ENCODE data around the gene ARHGAP42. TPM values are rescaled to one million over a fixed set of nuclear protein-coding genes. Genes with fewer than 3 reads are reported as not detected.

ARHGAP42 gene
- total and polyA plus RNA-seq, 3 donors from 2014 or later: 9.8 to 12.1 (median 10.4) TPM

GRCh38 chr11:100876815-100877520, 189.9 kb downstream of the ARHGAP42 start:
- Histone ChIP-seq H3K27me3 (no peaks in the 10 kb centered on the region), H3K4me3 (no peak overlapping the region), H3K27ac (no peak overlapping the region), H3K36me3 (ENCODE audit: low read depth, missing control alignments) (no peaks in the 10 kb centered on the region), H3K9me3 (no peaks in the 10 kb centered on the region), H3K4me1 (no peaks in the 10 kb centered on the region)
- 50 to 54% methylated on average over 3 of the region's 3 CpGs for WGBS, 2 donors
- TF ChIP-seq POLR2A (IDR thresholded peaks at IDR 0.05) (no peak), CTCF (IDR thresholded peaks at IDR 0.05) (no peak)
- no peak for DNase-seq
- intact Hi-C loops (cut with DNase I; ENCODE audit: low total_unique reads): no loop called here

GRCh38 chr11:100878474-100878873, 191.4 kb downstream of the ARHGAP42 start:
- Histone ChIP-seq H3K4me1 (no peaks in the 10 kb centered on the region), H3K27me3 (no peaks in the 10 kb centered on the region), H3K4me3 (no peak overlapping the region), H3K36me3 (ENCODE audit: low read depth, missing control alignments) (no peaks in the 10 kb centered on the region), H3K9me3 (no peaks in the 10 kb centered on the region), H3K27ac (no peak overlapping the region)
- TF ChIP-seq CTCF (IDR thresholded peaks at IDR 0.05) (no peak), POLR2A (IDR thresholded peaks at IDR 0.05) (no peak)
- 70 to 72% methylated on average over 2 of the region's 2 CpGs for WGBS, 2 donors
- intact Hi-C loops (cut with DNase I; ENCODE audit: low total_unique reads): no loop called here
- no peak for DNase-seq

GRCh38 chr11:100882957-100883356, 195.9 kb downstream of the ARHGAP42 start:
- Histone ChIP-seq H3K4me1 (no peaks in the 10 kb centered on the region), H3K27me3 (no peaks in the 10 kb centered on the region), H3K36me3 (ENCODE audit: low read depth, missing control alignments) (no peaks in the 10 kb centered on the region), H3K9me3 (no peaks in the 10 kb centered on the region), H3K27ac (no peak overlapping the region), H3K4me3 (no peak overlapping the region)
- no peak for DNase-seq
- TF ChIP-seq CTCF (IDR thresholded peaks at IDR 0.05): no peak
- TF ChIP-seq POLR2A (IDR thresholded peaks at IDR 0.05): no peak
- intact Hi-C loops (cut with DNase I; ENCODE audit: low total_unique reads): no loop called here
- WGBS, 2 donors: 87 to 100% methylated on average over 1 of the region's 1 CpG

DNA sequence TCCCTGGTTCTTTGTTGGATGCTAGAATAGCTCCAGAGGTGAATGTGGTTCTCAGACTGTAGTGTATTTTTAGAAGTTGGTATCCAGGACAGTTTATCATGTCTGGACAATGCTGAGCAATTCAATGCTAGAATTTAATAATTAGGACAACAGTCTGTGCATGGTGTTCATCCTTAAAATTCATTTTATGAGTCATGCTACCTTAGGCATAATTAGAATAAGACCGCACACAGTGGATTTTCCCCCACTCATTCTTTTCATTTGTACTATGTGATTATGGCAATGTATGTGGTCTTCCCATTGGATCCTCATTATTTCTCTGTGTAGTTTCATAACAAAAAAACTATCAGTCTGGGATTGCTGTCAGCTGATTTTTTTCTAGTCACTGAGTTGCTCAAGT, 196.7 kb downstream of the ARHGAP42 start:
- Histone ChIP-seq H3K9me3 (no peaks in the 10 kb centered on the region), H3K4me1 (no peaks in the 10 kb centered on the region), H3K36me3 (ENCODE audit: low read depth, missing control alignments) (no peaks in the 10 kb centered on the region), H3K27ac (no peak overlapping the region), H3K4me3 (no peak overlapping the region), H3K27me3 (no peaks in the 10 kb centered on the region)
- DNase-seq: no peak
- TF ChIP-seq POLR2A (IDR thresholded peaks at IDR 0.05) (no peak), CTCF (IDR thresholded peaks at IDR 0.05) (no peak)
- 92% methylated on average over 1 of the region's 1 CpG for WGBS, 2 donors
- intact Hi-C loops (cut with DNase I; ENCODE audit: low total_unique reads): no loop called here

GRCh38 chr11:100887659-100888058, 200.6 kb downstream of the ARHGAP42 start:
- no peak for DNase-seq
- 96 to 100% methylated on average over 1 of the region's 1 CpG for WGBS, 2 donors
- no peaks in the 10 kb centered on the region for H3K9me3 ChIP-seq
- intact Hi-C loops (cut with DNase I; ENCODE audit: low total_unique reads): no loop called here
- H3K27me3 ChIP-seq: no peaks in the 10 kb centered on the region
- H3K36me3 ChIP-seq (ENCODE audit: low read depth, missing control alignments): no peaks in the 10 kb centered on the region
- H3K4me1 ChIP-seq: no peaks in the 10 kb centered on the region
- no peak overlapping the region for H3K27ac ChIP-seq
- TF ChIP-seq CTCF (IDR thresholded peaks at IDR 0.05): no peak
- no peak for TF ChIP-seq POLR2A (IDR thresholded peaks at IDR 0.05)
- no peak overlapping the region for H3K4me3 ChIP-seq

All from testis (tissue), 3 donors.